Measurements from ENCODE around the gene GIPC2. TPM values are rescaled to one million over a fixed set of nuclear protein-coding genes. Genes with fewer than 3 reads are reported as not detected.
A peak's percentile ranks its signal among the peaks of the same experiment; 100 is the strongest.
"Not testable (repeated sequence)": the region's sequence is repeated elsewhere in the genome, so short reads cannot be mapped to it uniquely, and the experiment has no call there.

Gene GIPC2, protein sequence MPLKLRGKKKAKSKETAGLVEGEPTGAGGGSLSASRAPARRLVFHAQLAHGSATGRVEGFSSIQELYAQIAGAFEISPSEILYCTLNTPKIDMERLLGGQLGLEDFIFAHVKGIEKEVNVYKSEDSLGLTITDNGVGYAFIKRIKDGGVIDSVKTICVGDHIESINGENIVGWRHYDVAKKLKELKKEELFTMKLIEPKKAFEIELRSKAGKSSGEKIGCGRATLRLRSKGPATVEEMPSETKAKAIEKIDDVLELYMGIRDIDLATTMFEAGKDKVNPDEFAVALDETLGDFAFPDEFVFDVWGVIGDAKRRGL
- not detected for polyA plus RNA-seq

DNA sequence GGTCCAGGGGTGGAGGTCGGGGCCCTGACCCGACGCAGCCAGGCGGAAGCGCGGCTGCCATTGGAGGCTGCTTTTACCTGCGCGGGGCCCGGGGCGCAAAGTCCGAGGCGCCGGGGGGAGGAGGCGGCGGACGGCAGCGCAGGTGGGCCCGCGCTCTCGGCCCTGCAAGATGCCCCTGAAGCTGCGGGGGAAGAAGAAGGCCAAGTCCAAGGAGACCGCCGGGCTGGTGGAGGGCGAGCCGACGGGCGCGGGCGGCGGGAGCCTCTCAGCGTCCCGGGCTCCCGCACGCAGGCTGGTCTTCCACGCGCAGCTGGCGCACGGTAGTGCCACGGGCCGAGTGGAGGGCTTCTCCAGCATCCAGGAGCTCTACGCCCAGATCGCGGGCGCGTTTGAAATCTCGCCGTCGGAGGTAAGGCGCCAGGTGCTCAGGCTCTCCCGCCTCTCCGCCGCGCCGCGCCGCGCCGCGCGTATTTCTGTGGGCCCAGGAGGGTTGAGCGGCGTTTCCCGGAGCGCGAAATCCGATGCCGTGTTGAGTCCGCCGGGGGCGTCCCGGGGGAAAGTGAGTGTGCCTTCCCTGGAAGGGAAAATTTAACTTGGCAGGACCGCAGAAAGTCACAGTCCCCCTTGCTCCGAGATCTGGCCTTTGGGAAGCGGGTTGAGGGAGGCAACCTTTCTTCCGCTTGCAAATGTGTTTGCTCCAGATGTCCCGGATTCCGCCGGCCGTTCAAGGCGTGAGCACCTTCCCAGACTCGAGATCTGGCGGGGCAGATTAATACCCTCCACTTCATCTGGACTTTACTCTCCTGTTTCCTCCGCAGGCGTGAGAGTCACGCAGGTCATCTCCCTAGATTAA lies at the start of gene GIPC2:
Gene GIPC2 (plus strand): TSS at position 41 of the 853 bp plus-strand sequence. CDS start 129 bp downstream, at position 170.
- Mint-ChIP-seq H3K27me3 (peaks cover 39% of the 10 kb centered on the region), H3K4me3 (peak within 1 kb of the TSS; percentile 75 to 91 (median 82)), H3K4me1 (peaks cover 4 to 18% (median 17%) of the 10 kb centered on the region in 3 donors), H3K36me3 (no peaks in the 10 kb centered on the region), H3K9me3 (peaks cover 0 to 4% (median 0%) of the 10 kb centered on the region in 3 donors), H3K27ac (no peak within 1 kb of the TSS)

DNA sequence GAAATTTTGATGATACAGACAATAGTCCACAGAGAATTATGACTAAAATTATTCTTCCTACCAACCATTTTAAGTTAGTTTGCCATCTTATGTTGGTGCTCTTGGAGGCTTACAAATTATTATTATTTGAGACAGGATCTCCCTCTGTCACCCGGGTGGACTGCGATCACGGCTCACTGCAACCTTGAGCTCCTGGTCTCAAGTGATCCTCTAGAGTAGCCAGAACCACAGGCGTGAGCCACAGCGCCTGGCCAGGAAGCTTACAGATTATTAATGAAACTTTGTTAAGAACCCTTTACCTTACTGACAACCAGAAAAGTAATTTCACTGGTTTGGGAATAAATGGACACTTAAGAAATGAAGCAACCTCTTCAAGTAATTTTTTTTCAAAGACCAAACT lies 49.0 kb upstream of the GIPC2 start:
- peaks cover 3% of the 10 kb centered on the region for H3K36me3 Mint-ChIP-seq
- H3K9me3 Mint-ChIP-seq: no peaks in the 10 kb centered on the region
- H3K4me3 Mint-ChIP-seq: no peak overlapping the region
- H3K4me1 Mint-ChIP-seq: peaks cover under 1 to 4% (median 2%) of the 10 kb centered on the region in 3 donors
- no peak overlapping the region for H3K27ac Mint-ChIP-seq
- no peaks in the 10 kb centered on the region for H3K27me3 Mint-ChIP-seq

DNA sequence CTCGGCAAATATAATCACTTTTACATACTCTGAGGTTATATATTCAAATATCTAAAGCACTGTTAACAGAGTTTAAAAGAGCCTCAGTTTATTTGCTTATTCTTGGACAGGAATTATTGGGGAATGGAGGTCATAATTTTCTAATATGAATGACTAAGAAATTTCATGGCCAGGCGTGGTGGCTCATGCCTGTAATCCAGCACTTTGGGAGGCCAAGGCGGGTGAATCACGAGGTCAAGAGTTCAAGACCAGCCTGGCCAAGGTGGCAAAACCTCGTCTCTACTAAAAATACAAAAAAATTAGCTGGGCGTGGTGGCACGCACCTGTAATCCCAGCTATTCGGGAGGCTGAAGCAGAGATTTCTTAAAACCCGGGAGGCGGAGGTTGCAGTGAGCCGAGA lies 45.2 kb upstream of the GIPC2 start:
- peaks cover 6 to 20% (median 17%) of the 10 kb centered on the region in 3 donors for H3K4me1 Mint-ChIP-seq
- H3K27me3 Mint-ChIP-seq, H3K36me3 Mint-ChIP-seq, H3K9me3 Mint-ChIP-seq, H3K4me3 Mint-ChIP-seq: not testable (repeated sequence)
- H3K27ac Mint-ChIP-seq: peak overlapping the region in 1 of 3 donors; percentile 23

DNA sequence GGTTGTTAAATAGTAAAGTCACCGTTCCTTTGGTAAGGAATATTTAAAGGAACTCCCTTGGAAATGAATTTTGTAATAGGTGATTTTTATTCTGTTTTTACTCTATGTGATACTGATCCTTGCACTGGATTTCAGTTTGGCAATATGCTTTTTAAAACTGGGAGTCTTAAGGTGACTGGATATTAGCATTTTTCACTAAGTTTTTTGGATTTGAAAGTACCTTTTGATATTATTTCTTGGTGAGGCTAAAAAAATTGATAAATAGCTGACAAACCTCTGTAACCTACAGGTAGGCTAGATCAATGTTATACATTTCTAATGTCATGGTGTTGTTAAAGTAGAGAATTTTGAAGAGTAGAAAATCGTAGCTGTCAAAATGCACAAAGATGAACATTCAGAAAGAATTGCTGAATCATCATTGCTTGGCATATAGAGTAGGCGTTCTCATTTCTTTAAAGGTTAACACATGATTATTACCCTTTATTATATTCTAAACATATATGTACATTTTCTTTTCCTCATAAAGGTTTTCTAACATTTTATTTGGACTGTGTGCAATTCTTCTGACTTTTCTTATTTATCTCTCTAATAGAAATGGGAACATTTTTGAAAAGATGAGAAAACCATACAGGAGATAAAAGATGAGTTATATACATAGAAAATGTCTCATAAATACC lies 42.6 kb upstream of the GIPC2 start:
- peaks cover 9 to 27% (median 23%) of the 10 kb centered on the region in 3 donors for H3K4me1 Mint-ChIP-seq
- H3K27ac Mint-ChIP-seq: peak overlapping the region; percentile 94 to 99 (median 99)
- no peaks in the 10 kb centered on the region for H3K36me3 Mint-ChIP-seq
- peaks cover 0 to 2% (median 0%) of the 10 kb centered on the region in 3 donors for H3K9me3 Mint-ChIP-seq
- no peaks in the 10 kb centered on the region for H3K27me3 Mint-ChIP-seq
- peak overlapping the region; percentile 41 to 81 (median 58) for H3K4me3 Mint-ChIP-seq

DNA sequence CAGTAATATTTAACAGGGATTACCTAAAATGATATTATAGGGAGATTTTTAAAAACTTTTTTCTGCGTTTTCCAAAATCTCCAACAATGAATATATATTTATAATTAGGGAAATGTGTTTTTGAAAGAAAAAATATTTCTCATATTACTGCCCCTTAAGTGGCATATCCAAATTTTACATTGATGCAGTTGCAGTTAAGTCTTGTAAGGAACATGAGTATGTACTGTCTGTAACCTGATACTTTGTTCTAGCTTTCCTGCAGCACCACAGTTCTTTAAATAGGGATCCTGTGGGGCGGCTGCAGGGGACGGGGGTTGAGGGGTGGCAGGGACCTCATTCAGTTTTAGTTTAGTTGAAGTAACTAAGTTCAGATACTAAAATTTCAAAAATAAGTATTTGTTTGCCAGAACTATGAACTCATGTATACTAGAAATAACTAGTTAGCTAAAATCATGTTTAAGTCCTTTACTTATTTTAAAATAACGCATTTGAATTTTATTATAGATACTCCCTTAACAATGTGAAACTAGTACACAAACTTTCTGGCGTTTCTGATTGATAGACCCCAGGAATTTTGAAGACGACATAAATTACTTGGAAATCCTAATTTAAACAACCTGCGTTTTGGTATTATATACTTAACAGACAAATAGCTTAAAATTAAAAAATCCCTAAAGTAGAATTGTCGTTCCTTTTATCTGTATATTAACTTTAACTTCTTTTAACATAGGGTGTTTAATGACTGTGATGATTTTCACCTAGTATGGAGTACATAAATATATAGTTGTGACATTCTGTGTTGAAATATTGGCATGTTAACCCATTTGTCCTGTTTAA lies 41.7 kb upstream of the GIPC2 start:
- H3K27ac Mint-ChIP-seq: peak overlapping the region; percentile 94 to 99 (median 99)
- H3K4me3 Mint-ChIP-seq: peak overlapping the region; percentile 81 to 94 (median 89)
- no peaks in the 10 kb centered on the region for H3K36me3 Mint-ChIP-seq
- H3K27me3 Mint-ChIP-seq: no peaks in the 10 kb centered on the region
- peaks cover 0 to 2% (median 0%) of the 10 kb centered on the region in 3 donors for H3K9me3 Mint-ChIP-seq
- H3K4me1 Mint-ChIP-seq: peaks cover 10 to 29% (median 23%) of the 10 kb centered on the region in 3 donors

DNA sequence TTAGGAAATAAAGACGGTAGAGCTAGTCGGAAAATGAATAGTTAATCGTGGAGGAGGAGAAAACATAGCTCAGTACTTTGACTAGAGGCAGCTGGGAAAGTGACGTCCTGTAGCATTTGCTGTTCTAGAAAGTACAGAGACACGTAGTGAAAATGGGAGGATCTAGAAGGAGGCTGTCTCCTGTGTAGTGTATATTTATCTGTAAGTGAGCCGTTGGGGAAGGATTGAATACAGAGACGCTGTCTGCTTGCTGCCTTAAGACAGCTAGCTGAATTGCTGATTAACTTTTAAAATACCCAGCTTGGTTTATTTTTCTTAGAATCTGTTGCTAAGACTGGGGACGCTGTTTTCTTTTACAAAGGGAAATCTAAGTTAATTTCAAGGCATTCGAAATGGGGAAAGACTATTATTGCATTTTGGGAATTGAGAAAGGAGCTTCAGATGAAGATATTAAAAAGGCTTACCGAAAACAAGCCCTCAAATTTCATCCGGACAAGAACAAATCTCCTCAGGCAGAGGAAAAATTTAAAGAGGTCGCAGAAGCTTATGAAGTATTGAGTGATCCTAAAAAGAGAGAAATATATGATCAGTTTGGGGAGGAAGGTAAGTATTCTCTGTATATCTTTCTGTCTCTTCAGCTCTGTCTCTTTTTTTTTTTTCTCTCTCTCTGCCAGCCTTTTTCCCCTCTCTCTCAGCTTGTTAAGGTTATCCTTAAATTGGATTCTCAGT lies 40.9 kb upstream of the GIPC2 start, which contains the start of gene DNAJB4:
Gene DNAJB4 (plus strand): TSS at position 221 of the 729 bp plus-strand sequence. CDS start 172 bp downstream, at position 393.
- no peaks in the 10 kb centered on the region for H3K27me3 Mint-ChIP-seq
- H3K4me1 Mint-ChIP-seq: peaks cover 12 to 32% (median 23%) of the 10 kb centered on the region in 3 donors
- peaks cover 0 to 2% (median 0%) of the 10 kb centered on the region in 3 donors for H3K9me3 Mint-ChIP-seq
- no peaks in the 10 kb centered on the region for H3K36me3 Mint-ChIP-seq
- peak within 1 kb of the TSS; percentile 94 to 99 (median 99) for H3K27ac Mint-ChIP-seq
- H3K4me3 Mint-ChIP-seq: peak within 1 kb of the TSS; percentile 81 to 94 (median 89)

DNA sequence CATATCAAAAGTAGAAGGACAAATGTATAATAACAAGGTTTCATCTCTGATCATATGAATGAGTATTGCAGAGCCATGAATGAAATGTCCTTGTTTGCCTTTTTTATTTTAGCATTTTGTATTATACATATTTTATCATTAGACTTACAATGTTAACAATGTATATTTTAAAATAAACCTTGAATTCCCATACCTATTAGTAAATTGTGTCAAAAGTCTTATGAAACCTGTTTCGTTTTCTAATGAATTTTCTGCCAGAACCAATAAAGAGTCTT lies 40.4 kb upstream of the GIPC2 start:
- Mint-ChIP-seq H3K4me3 (peak overlapping the region; percentile 81 to 94 (median 89)), H3K9me3 (peaks cover 0 to 2% (median 0%) of the 10 kb centered on the region in 3 donors), H3K36me3 (no peaks in the 10 kb centered on the region), H3K4me1 (peaks cover 12 to 33% (median 23%) of the 10 kb centered on the region in 3 donors), H3K27ac (peak overlapping the region; percentile 94 to 99 (median 99)), H3K27me3 (no peaks in the 10 kb centered on the region)

DNA sequence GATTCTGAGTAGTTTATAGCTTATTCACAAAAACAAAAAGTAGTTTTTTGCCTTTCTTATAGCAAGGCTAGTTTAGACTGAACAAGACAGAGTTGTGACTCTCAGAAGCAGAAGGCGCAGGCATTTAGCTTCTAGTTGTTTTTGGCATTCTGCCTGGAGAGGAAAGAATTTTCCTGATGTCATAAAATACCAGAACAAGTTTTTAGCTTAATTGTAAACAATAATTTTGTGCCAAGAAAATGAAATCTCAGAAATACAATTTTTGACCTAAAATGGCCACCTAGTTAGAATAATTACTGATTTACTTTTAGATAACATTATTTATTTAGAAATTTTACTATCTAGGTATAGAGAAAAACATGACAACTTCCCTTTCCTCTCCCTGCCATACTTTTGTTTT lies 40.0 kb upstream of the GIPC2 start:
- no peaks in the 10 kb centered on the region for H3K36me3 Mint-ChIP-seq
- H3K4me1 Mint-ChIP-seq: peaks cover 12 to 33% (median 23%) of the 10 kb centered on the region in 3 donors
- peak overlapping the region; percentile 51 to 94 (median 86) for H3K4me3 Mint-ChIP-seq
- no peaks in the 10 kb centered on the region for H3K27me3 Mint-ChIP-seq
- H3K9me3 Mint-ChIP-seq: peaks cover 0 to 2% (median 0%) of the 10 kb centered on the region in 3 donors
- H3K27ac Mint-ChIP-seq: peak overlapping the region in 1 of 3 donors; percentile 99

DNA sequence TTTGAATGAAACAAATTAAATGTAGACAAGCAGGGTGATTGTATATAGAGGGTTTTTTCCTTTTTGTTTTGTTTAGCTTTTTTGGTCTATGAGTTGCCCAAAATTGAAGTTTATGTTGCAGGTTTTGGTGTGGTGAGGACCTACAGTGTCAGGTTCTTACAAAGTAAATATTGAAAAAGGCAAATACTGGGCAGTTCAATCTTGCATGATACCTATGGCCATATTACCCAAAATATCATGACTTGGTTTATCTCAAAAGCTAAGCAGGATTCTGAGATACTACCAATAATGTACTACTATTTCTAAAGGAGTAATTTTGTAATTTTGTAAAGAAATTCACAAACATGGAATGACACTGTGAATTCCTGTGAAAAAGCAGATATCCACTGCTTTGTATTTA lies 39.2 kb upstream of the GIPC2 start:
- Mint-ChIP-seq H3K27ac (no peak overlapping the region), H3K27me3 (no peaks in the 10 kb centered on the region), H3K36me3 (no peaks in the 10 kb centered on the region), H3K4me3 (peak overlapping the region in 3 of 4 donors; percentile 21 to 72 (median 65)), H3K4me1 (peaks cover 12 to 33% (median 23%) of the 10 kb centered on the region in 3 donors), H3K9me3 (peaks cover 0 to 2% (median 0%) of the 10 kb centered on the region in 3 donors)

DNA sequence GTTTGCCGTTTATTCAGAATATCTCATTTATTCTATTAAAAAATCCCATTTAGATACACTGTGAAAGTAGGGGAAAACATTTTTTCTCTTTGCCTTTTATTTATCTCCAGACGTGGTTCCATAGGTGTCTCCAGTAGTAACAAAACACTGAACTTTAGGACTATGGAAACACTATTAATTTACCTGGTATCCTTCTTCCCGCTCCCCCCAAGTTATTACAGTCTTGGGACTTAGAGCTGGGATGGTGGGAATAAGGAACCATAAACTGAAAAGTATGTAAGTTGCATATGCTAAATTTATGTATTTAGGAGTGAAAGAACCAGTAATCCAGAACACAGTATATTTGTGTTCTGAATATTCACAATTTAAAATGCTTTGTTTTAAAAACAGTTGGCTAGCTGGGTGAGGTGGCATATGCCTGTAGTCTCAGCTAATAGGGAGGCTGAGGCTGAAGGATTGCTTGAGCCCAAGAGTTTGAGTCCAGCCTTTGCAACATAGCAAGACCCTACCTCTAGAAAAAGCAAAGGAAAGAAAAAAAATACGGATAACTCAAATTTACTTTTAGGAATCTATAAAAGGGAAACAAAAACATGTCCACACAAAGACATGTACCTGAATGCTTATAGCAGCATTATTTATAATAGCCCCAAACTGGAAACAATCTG lies 38.0 kb upstream of the GIPC2 start:
- H3K36me3 Mint-ChIP-seq: no peaks in the 10 kb centered on the region
- peaks cover 12 to 31% (median 21%) of the 10 kb centered on the region in 3 donors for H3K4me1 Mint-ChIP-seq
- H3K27me3 Mint-ChIP-seq: no peaks in the 10 kb centered on the region
- no peak overlapping the region for H3K27ac Mint-ChIP-seq
- H3K4me3 Mint-ChIP-seq: peak overlapping the region in 1 of 4 donors; percentile 47
- H3K9me3 Mint-ChIP-seq: peaks cover 0 to 2% (median 0%) of the 10 kb centered on the region in 3 donors

DNA sequence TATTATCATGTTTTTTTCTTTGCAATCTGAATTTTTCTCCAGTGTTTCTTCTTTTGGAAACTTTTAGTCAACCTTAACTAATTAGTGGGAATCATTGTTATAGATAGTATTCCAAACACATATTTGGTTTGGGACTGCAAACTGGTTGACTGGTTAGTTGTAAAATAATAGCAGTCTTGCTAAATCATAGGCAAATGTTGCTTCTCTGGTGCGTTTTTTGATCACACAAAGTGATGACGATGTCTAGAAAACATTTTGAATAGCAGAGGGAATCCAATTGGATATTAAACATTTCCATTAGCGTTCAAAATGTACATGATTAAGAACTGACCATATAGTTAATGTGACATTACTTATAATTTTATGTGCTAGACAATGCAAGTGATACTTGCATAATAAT lies 36.5 kb upstream of the GIPC2 start:
- no peak overlapping the region for H3K27ac Mint-ChIP-seq
- no peak overlapping the region for H3K4me3 Mint-ChIP-seq
- H3K9me3 Mint-ChIP-seq: peaks cover 0 to 4% (median 2%) of the 10 kb centered on the region in 3 donors
- H3K27me3 Mint-ChIP-seq: no peaks in the 10 kb centered on the region
- peaks cover 6 to 24% (median 15%) of the 10 kb centered on the region in 3 donors for H3K4me1 Mint-ChIP-seq
- H3K36me3 Mint-ChIP-seq: peaks cover 1% of the 10 kb centered on the region

DNA sequence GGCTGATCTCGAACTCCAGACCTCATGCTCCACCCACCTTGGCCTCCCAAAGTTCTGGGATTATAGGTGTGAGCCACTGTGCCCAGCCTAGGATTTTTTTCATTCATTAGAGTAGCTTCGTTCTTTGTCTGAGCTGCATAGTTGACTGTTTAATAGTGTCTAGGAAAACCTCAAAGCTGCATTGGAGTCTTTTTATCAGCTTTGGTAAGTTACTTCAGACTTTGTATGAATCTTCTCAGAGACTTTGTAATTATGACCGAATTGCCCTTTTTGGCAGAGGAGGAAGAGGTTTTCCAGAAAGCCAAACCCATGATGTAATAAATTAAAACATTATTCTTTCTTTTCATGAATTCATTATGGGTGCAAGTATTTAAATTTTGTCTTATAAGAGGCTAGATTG lies 35.9 kb upstream of the GIPC2 start:
- Mint-ChIP-seq H3K4me1 (peaks cover 7 to 20% (median 12%) of the 10 kb centered on the region in 3 donors), H3K4me3 (no peak overlapping the region), H3K9me3 (peaks cover 0 to 4% (median 0%) of the 10 kb centered on the region in 3 donors), H3K27me3 (no peaks in the 10 kb centered on the region), H3K27ac (no peak overlapping the region), H3K36me3 (peaks cover 3% of the 10 kb centered on the region)

DNA sequence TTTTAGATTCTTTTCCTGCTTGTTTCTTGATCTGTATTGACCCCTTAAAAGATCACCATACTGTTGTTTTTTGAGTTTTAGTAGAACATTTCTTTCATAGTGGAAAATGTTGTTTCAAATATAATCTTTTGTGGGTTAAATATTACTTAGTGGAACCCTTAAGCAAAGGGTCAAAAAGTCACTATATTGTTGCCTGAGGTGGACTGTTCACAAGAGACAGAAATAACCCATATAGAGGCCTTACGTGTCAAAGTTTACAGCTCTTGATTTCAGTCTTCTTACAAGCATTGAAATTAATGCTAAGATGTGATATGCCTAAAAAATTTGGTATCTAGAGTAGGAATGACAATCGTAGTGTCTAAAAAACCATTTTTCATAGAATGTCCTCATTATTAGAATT lies 34.7 kb upstream of the GIPC2 start:
- Mint-ChIP-seq H3K27ac (no peak overlapping the region), H3K36me3 (peaks cover 7% of the 10 kb centered on the region)

More for the DNA sequence above, 34.7 kb upstream of the GIPC2 start:
- no peak overlapping the region for H3K4me3 Mint-ChIP-seq
- H3K27me3 Mint-ChIP-seq: no peaks in the 10 kb centered on the region
- H3K9me3 Mint-ChIP-seq: peaks cover 0 to 4% (median 0%) of the 10 kb centered on the region in 3 donors
- H3K4me1 Mint-ChIP-seq: peaks cover 7 to 16% (median 7%) of the 10 kb centered on the region in 3 donors
